Spleen (tissue), 11 donors: ENCODE measurements around the gene TNNI3K. TPM values are rescaled to one million over a fixed set of nuclear protein-coding genes. Genes with fewer than 3 reads are reported as not detected.

ENCODE experiments used
- DNase-seq: peaks from one replicate; pipeline ENCODE4 v3.0.0-alpha.2; 2020
- H3K27ac ChIP-seq, 8 donors: fragments of 200-600 bp; sonication (generic) in 7 of 8; 1 replicate in 4 of 8; 2 replicates in 4 of 8; pipeline versions ENCODE4 v1.5.0 to v1.8.0; 2016 to 2021; ENCODE audit warnings: inconsistent platforms in 4 of 8, mild to moderate bottlenecking in 4 of 8, moderate library complexity in 1 of 8
- H3K27me3 ChIP-seq, 7 donors: fragments of 200-600 bp; sonication (generic) in 6 of 7; replicated peaks in 1 of 7; 1 replicate in 4 of 7; 2 replicates in 3 of 7; pipeline versions ENCODE4 v1.5.0 to v1.8.0; 2016 to 2021; ENCODE audit warnings: inconsistent platforms in 3 of 7, mild to moderate bottlenecking in 1 of 7
- H3K36me3 ChIP-seq, 6 donors: fragments of 200-600 bp; sonication (generic) in 5 of 6; 1 replicate in 4 of 6; 2 replicates in 2 of 6; pipeline versions ENCODE4 v1.5.0 to v1.8.0; 2016 to 2021; ENCODE audit warnings: inconsistent platforms in 2 of 6
- H3K4me1 ChIP-seq, 6 donors: fragments of 200-600 bp; sonication (generic) in 5 of 6; 1 replicate in 3 of 6; 2 replicates in 3 of 6; pipeline versions ENCODE4 v1.5.0 to v1.8.0; 2016 to 2021; ENCODE audit warnings: inconsistent platforms in 3 of 6
- H3K4me3 ChIP-seq, 8 donors: fragments of 200-600 bp; sonication (generic) in 7 of 8; 1 replicate in 4 of 8; 2 replicates in 4 of 8; pipeline versions ENCODE4 v1.5.0 to v1.8.0; 2016 to 2021; ENCODE audit warnings: inconsistent platforms in 4 of 8, mild to moderate bottlenecking in 4 of 8, moderate library complexity in 2 of 8
- H3K9me3 ChIP-seq, 8 donors: fragments of 200-600 bp; sonication (generic) in 7 of 8; 1 replicate in 4 of 8; 2 replicates in 4 of 8; pipeline versions ENCODE4 v1.5.0 to v1.8.0; 2016 to 2021; ENCODE audit warnings: inconsistent platforms in 4 of 8
- POLR2A ChIP-seq, 3 donors: fragments of 450-650 bp; IDR thresholded peaks; one replicate each; pipeline ENCODE4 v1.5.1; 2017; ENCODE audit warnings: antibody characterized with exemption in 3 of 3, mild to moderate bottlenecking in 1 of 3
- POLR2AphosphoS5 ChIP-seq, 3 donors: sonication (generic); formaldehyde crosslinking; IDR thresholded peaks; one replicate each; pipeline ENCODE4 v1.5.1; 2017; ENCODE audit warnings: antibody characterized with exemption in 3 of 3
- WGBS, 5 donors: extraction: QIAGEN DNeasy Blood & Tissue Kit in 3 of 5; methylation state at CpG; one replicate each; pipeline versions ENCODE4 v1.1.5 to v1.1.7; 2013 to 2018; 5-methylcytosine and 5-hydroxymethylcytosine counted together
- intact Hi-C: fragments of 100-400 bp; cut with DNase I; formaldehyde crosslinking; loops from one replicate; pipeline ENCODE4 v1.15.0; 2023; ENCODE audit warnings: low total_unique reads
- polyA plus RNA-seq, 3 donors: library from polyadenylated mRNA; stranded (reverse); fragments of 200-250 nt; gene quantifications; one replicate each; pipeline ENCODE4 v1.2.1, GENCODE V29; 2013
- total RNA-seq, 7 donors: library from RNA; depleted of rRNA in 3 of 7; stranded (reverse); fragments of >200 nt in 3 of 7; fragmentation: NEBNext Ultra II Directional in 4 of 7; extraction: Animal tissue kit (Norgen Biotek cat#: 25700) in 4 of 7; gene quantifications; one replicate each; pipeline versions ENCODE4 v1.1.0 to v1.2.1, GENCODE V29; 2016 to 2021
- TF ChIP-seq, protein P1 (sequence below), 11 experiments: fragments of 200-600 bp in 7 of 11; fragments of 450-650 bp in 4 of 11; sonication (generic) in 4 of 11; IDR thresholded peaks in 8 of 11; conservative IDR thresholded peaks in 3 of 11; 1 replicate in 7 of 11; 2 replicates in 4 of 11; pipeline versions ENCODE4 v1.4.0 to v1.8.0; 2016 to 2021; ENCODE audit warnings: antibody characterized with exemption in 11 of 11, inconsistent platforms in 4 of 11, mild to moderate bottlenecking in 1 of 11
- donor health status: healthy with polysubstance abuse.
- donor health status: DM: no; HTN: no; CAD: no; lungs with moderate emphysema.
- donor health status: DM: no; HTN: no; CAD: no.
- donor health status: Bipolar disorder and iron deficiency.
- donor health status: healthy.
- donor health status: DM: no; HTN: no; CAD: no.
- donor health status: DM: yes; HTN: yes; CAD: no.

The TNNI3K gene
- total and polyA plus RNA-seq, 10 donors = 0.41 to 6.2 (median 2.8) TPM; not detected in 1

DNA sequence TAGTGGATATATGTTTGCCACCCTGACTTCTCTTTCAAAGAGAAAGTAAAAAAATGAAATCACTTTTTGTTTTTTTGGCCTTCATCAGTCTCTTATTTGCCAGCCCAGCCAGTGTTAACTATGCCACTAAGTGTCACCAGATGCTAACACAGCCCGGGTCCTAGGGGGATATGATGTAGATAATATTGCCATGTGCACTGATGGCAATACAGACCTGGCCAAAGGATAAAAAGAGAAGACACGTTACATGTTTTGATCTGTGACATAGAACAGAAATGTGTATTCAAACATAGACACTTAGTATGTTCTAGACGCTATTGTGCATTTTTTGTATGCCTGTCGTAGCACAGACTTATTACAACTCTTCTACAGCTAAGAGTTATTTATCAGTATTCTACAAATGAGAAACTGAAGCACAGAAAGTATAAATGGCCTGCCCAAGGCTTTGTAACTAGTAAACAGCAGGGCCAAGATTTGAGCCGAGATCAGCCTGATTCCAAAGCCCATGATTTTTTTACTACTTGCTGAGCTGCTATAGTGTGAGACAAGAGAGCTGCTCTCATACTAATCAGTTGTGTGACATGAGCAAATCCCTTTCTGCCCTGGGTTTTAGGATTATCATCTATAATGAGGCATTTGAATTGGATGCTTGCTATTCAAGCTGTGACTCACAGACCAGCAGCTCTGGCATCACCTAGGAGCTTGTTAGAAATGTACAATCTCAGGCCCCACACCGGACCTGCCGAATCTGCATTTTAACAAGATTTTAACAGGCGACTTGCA, 270.9 kb downstream of the TNNI3K start:
- H3K4me1 ChIP-seq = peaks cover 0 to 4% (median 0%) of the 10 kb centered on the region in 6 donors
- no peaks in the 10 kb centered on the region for H3K27me3 ChIP-seq
- no peak overlapping the region for H3K27ac ChIP-seq
- DNase-seq = no peak
- H3K9me3 ChIP-seq = no peaks in the 10 kb centered on the region
- TF ChIP-seq POLR2A (IDR thresholded peaks at IDR 0.05) (no peak), POLR2AphosphoS5 (IDR thresholded peaks at IDR 0.05) (no peak)
- TF ChIP-seq, protein P1, sequence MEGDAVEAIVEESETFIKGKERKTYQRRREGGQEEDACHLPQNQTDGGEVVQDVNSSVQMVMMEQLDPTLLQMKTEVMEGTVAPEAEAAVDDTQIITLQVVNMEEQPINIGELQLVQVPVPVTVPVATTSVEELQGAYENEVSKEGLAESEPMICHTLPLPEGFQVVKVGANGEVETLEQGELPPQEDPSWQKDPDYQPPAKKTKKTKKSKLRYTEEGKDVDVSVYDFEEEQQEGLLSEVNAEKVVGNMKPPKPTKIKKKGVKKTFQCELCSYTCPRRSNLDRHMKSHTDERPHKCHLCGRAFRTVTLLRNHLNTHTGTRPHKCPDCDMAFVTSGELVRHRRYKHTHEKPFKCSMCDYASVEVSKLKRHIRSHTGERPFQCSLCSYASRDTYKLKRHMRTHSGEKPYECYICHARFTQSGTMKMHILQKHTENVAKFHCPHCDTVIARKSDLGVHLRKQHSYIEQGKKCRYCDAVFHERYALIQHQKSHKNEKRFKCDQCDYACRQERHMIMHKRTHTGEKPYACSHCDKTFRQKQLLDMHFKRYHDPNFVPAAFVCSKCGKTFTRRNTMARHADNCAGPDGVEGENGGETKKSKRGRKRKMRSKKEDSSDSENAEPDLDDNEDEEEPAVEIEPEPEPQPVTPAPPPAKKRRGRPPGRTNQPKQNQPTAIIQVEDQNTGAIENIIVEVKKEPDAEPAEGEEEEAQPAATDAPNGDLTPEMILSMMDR (IDR thresholded peaks at IDR 0.05 in 8 of 11, conservative IDR thresholded peaks at IDR 0.05 in 3 of 11) = no peak
- 75 to 84% (median 77%) methylated on average over 8 of the region's 8 CpGs for WGBS, 5 donors
- no peaks in the 10 kb centered on the region for H3K36me3 ChIP-seq
- intact Hi-C loops = no loop called here
- no peak overlapping the region for H3K4me3 ChIP-seq

DNA sequence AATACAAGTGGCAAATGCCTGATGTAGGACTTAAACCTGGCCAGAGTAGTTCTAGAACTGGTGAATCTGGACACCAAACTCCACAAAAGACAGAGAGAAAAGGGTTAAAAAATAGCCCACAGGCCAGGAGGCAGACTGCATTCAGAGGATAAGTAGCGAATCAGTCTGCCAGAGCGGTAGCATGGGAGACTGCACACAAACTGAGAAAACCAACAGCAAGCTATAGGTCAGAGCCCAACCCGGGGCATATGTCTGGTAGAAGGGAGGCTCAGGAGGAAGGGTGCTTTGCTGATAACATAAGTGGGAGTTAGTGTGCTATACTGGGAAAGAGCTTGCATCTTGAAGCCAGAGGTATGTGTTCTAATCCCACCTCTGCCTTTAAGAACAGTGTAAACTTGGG, 273.3 kb downstream of the TNNI3K start:
- DNase-seq = no peak
- H3K27ac ChIP-seq = no peak overlapping the region
- no peaks in the 10 kb centered on the region for H3K9me3 ChIP-seq
- WGBS, 5 donors = 29 to 48% (median 38%) methylated on average over 3 of the region's 3 CpGs
- intact Hi-C loops = no loop called here
- TF ChIP-seq POLR2A (IDR thresholded peaks at IDR 0.05) = no peak
- TF ChIP-seq, protein P1 (IDR thresholded peaks at IDR 0.05 in 8 of 11, conservative IDR thresholded peaks at IDR 0.05 in 3 of 11) = no peak
- TF ChIP-seq POLR2AphosphoS5 (IDR thresholded peaks at IDR 0.05) = no peak
- peaks cover 0 to 4% (median 0%) of the 10 kb centered on the region in 6 donors for H3K4me1 ChIP-seq
- no peak overlapping the region for H3K4me3 ChIP-seq
- H3K27me3 ChIP-seq = no peaks in the 10 kb centered on the region
- no peaks in the 10 kb centered on the region for H3K36me3 ChIP-seq

DNA sequence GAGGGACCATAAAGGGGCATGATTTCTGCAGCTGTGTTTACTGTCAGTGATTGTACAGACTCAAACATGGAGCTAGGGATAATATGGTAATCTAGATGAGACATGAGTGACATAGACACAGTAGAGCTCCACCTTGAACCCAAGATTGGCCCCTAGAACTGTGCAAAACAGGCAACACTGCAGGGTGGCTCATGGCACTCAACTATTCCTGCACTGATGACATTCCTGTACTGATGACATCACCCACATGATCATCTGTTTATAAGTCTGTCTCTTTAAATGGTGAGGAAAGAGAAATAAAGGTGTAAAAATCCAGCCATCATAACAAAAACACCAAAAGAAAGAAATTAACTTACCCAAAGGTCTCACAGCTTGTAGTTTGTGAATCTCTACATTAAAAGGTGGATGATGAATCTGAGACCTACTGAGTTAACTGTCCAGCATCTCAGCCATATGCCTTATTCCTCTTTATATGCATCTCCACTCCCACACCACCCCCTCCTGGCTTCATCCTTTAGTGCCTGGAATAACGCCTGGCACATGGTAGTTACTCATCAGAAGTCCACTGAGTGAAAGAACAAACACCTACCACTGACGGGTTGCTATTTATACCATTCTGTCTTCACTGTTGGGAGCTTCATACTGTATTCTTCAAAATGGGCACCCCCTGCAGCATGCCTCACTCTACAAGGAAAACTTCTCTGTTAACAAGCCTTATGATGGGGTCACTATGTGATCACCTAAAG, 277.2 kb downstream of the TNNI3K start, which contains the start of gene LRRC53:
Gene LRRC53, minus strand, starts transcription at position 442 of the 746 bp plus-strand sequence. CDS start 29,262 bp downstream, outside the sequence.
- H3K9me3 ChIP-seq = no peaks in the 10 kb centered on the region
- H3K4me1 ChIP-seq = no peaks in the 10 kb centered on the region
- no peak for TF ChIP-seq POLR2AphosphoS5 (IDR thresholded peaks at IDR 0.05)
- TF ChIP-seq, protein P1 (IDR thresholded peaks at IDR 0.05 in 8 of 11, conservative IDR thresholded peaks at IDR 0.05 in 3 of 11) = no peak
- no peak for TF ChIP-seq POLR2A (IDR thresholded peaks at IDR 0.05)
- WGBS, 5 donors = 61 to 76% (median 69%) methylated on average over 2 of the region's 2 CpGs
- H3K27me3 ChIP-seq = no peaks in the 10 kb centered on the region
- H3K36me3 ChIP-seq = no peaks in the 10 kb centered on the region
- H3K4me3 ChIP-seq = no peak within 1 kb of the TSS
- intact Hi-C loops = no loop called here
- no peak for DNase-seq
- H3K27ac ChIP-seq = no peak within 1 kb of the TSS
